Lower leg skin (tissue), 3 donors: ENCODE data around the gene RSPH4A.

Experiments used
- POLR2A ChIP-seq, 2 donors: fragments of 450-650 bp; IDR thresholded peaks; one replicate each; pipeline ENCODE4 v1.6.1; 2016 to 2017; ENCODE audit warnings: antibody characterized with exemption in 2 of 2, mild to moderate bottlenecking in 1 of 2, moderate library complexity in 1 of 2
- TF ChIP-seq, protein P1 (sequence below), 3 donors: fragments of 450-650 bp; IDR thresholded peaks; one replicate each; pipeline ENCODE4 v1.5.1; 2016; ENCODE audit warnings: antibody characterized with exemption in 3 of 3, mild to moderate bottlenecking in 3 of 3, moderate library complexity in 2 of 3

DNA sequence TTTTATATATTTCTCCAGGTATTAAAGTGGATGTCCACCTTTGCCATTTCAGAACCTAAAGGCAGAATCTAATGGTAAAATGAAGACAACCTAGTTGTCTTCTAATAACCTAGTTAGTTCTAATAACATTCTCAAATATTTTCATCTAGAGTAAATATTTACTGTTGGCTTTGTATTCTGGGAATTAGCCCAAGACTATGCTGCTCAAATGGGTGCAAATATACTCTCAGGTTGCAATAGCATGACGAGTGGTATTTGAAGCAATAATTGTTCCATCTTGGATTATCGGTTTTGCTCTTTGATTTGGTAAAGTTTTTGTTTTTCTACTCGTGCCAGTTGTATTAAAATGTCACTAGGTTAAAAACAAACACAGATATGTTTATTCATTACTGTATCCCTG, 21.0 kb upstream of the RSPH4A start:
- TF ChIP-seq, protein P1, sequence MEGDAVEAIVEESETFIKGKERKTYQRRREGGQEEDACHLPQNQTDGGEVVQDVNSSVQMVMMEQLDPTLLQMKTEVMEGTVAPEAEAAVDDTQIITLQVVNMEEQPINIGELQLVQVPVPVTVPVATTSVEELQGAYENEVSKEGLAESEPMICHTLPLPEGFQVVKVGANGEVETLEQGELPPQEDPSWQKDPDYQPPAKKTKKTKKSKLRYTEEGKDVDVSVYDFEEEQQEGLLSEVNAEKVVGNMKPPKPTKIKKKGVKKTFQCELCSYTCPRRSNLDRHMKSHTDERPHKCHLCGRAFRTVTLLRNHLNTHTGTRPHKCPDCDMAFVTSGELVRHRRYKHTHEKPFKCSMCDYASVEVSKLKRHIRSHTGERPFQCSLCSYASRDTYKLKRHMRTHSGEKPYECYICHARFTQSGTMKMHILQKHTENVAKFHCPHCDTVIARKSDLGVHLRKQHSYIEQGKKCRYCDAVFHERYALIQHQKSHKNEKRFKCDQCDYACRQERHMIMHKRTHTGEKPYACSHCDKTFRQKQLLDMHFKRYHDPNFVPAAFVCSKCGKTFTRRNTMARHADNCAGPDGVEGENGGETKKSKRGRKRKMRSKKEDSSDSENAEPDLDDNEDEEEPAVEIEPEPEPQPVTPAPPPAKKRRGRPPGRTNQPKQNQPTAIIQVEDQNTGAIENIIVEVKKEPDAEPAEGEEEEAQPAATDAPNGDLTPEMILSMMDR (IDR thresholded peaks at IDR 0.05): no peak
- TF ChIP-seq POLR2A (IDR thresholded peaks at IDR 0.05): no peak
